ENCODE data around the gene FNDC3A. TPM values are rescaled to one million over a fixed set of nuclear protein-coding genes. Genes with fewer than 3 reads are reported as not detected.

FNDC3A gene
- total and polyA plus RNA-seq, 8 donors: 13.0 to 131 (median 26.2) TPM

GRCh38 chr13:49093376-49093775, 117.7 kb downstream of the FNDC3A start:
- no peak for DNase-seq
- no peaks in the 10 kb centered on the region for H3K36me3 ChIP-seq
- H3K27me3 ChIP-seq: no peaks in the 10 kb centered on the region
- H3K27ac ChIP-seq: no peak overlapping the region
- H3K4me3 ChIP-seq: no peak overlapping the region
- H3K4me1 ChIP-seq: peaks cover 10 to 35% (median 17%) of the 10 kb centered on the region in 4 donors
- H3K9me3 ChIP-seq: no peaks in the 10 kb centered on the region
- 72 to 78% (median 76%) methylated on average over 5 of the region's 5 CpGs for WGBS, 5 donors
- TF ChIP-seq EP300 (IDR thresholded peaks at IDR 0.05) (no peak), POLR2A (IDR thresholded peaks at IDR 0.05) (no peak), POLR2AphosphoS5 (IDR thresholded peaks at IDR 0.05) (no peak)
- TF ChIP-seq, protein P1, sequence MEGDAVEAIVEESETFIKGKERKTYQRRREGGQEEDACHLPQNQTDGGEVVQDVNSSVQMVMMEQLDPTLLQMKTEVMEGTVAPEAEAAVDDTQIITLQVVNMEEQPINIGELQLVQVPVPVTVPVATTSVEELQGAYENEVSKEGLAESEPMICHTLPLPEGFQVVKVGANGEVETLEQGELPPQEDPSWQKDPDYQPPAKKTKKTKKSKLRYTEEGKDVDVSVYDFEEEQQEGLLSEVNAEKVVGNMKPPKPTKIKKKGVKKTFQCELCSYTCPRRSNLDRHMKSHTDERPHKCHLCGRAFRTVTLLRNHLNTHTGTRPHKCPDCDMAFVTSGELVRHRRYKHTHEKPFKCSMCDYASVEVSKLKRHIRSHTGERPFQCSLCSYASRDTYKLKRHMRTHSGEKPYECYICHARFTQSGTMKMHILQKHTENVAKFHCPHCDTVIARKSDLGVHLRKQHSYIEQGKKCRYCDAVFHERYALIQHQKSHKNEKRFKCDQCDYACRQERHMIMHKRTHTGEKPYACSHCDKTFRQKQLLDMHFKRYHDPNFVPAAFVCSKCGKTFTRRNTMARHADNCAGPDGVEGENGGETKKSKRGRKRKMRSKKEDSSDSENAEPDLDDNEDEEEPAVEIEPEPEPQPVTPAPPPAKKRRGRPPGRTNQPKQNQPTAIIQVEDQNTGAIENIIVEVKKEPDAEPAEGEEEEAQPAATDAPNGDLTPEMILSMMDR (IDR thresholded peaks at IDR 0.05): no peak
- intact Hi-C loops (cut with DNase I; ENCODE audit: low total_unique reads): no loop called here

DNA sequence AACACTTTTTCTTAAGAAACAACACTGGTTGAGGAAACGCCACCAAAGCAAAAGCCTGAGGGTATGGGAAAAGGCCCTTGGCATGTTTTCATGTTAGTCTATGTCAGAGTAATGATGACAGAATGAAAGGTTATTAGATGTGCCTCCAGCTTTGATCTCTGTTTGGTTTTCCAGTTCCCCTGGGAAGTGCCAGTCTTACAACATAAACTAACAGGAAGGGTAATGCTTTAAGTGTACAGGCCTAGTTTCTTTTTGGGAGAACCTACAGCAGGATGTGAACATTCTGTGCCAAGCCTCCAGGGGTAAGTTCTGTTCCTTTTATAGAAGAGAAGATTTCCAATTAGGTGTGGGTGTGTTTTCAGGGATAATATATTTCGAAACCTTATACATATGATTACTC, 121.7 kb downstream of the FNDC3A start:
- DNase-seq: peak in 1 of 2 donors; percentile 23
- no peaks in the 10 kb centered on the region for H3K27me3 ChIP-seq
- 61 to 80% (median 69%) methylated on average over 2 of the region's 2 CpGs for WGBS, 5 donors
- H3K4me1 ChIP-seq: peaks cover 10 to 64% (median 26%) of the 10 kb centered on the region in 4 donors
- intact Hi-C loops (cut with DNase I; ENCODE audit: low total_unique reads): no loop called here
- peak overlapping the region in 4 of 5 donors; percentile 56 to 81 (median 73) for H3K27ac ChIP-seq
- H3K36me3 ChIP-seq: no peaks in the 10 kb centered on the region
- H3K9me3 ChIP-seq: no peaks in the 10 kb centered on the region
- no peak overlapping the region for H3K4me3 ChIP-seq
- TF ChIP-seq POLR2AphosphoS5 (IDR thresholded peaks at IDR 0.05): no peak
- TF ChIP-seq, protein P1 (IDR thresholded peaks at IDR 0.05): no peak

- peak in 1 of 2 donors; percentile 84 for DNase-seq
- H3K27me3 ChIP-seq: no peaks in the 10 kb centered on the region
- intact Hi-C loops (cut with DNase I; ENCODE audit: low total_unique reads): no loop called here
- no peaks in the 10 kb centered on the region for H3K9me3 ChIP-seq
- H3K27ac ChIP-seq: peak overlapping the region in 4 of 5 donors; percentile 56 to 81 (median 73)
- H3K4me3 ChIP-seq: no peak overlapping the region
- 15 to 30% (median 22%) methylated on average over 2 of the region's 2 CpGs for WGBS, 5 donors
- peak; percentile 29 to 78 (median 64) for TF ChIP-seq POLR2AphosphoS5 (IDR thresholded peaks at IDR 0.05)
- no peak for TF ChIP-seq EP300 (IDR thresholded peaks at IDR 0.05)
- TF ChIP-seq POLR2A (IDR thresholded peaks at IDR 0.05): no peak
- TF ChIP-seq, protein P1 (IDR thresholded peaks at IDR 0.05): no peak
- H3K4me1 ChIP-seq: peaks cover 10 to 63% (median 26%) of the 10 kb centered on the region in 4 donors
- no peaks in the 10 kb centered on the region for H3K36me3 ChIP-seq
These were observed 122.5 kb downstream of the FNDC3A start for GRCh38 chr13:49098198-49098597.

- H3K27me3 ChIP-seq: no peaks in the 10 kb centered on the region
- no peaks in the 10 kb centered on the region for H3K9me3 ChIP-seq
- peak overlapping the region in 4 of 5 donors; percentile 56 to 81 (median 73) for H3K27ac ChIP-seq
- H3K4me3 ChIP-seq: no peak overlapping the region
- TF ChIP-seq, protein P1 (IDR thresholded peaks at IDR 0.05): peak in 1 of 7 experiments; percentile 41
- no peak for TF ChIP-seq POLR2A (IDR thresholded peaks at IDR 0.05)
- TF ChIP-seq POLR2AphosphoS5 (IDR thresholded peaks at IDR 0.05): no peak
- intact Hi-C loops (cut with DNase I; ENCODE audit: low total_unique reads): no loop called here
- peak in 1 of 2 donors; percentile 48 for DNase-seq
- H3K4me1 ChIP-seq: peaks cover 10 to 55% (median 25%) of the 10 kb centered on the region in 4 donors
- H3K36me3 ChIP-seq: no peaks in the 10 kb centered on the region
These were observed 123.2 kb downstream of the FNDC3A start for GRCh38 chr13:49098771-49099512.

All from stomach (tissue), 9 donors.